ENCODE data around the gene GANC.

DNA sequence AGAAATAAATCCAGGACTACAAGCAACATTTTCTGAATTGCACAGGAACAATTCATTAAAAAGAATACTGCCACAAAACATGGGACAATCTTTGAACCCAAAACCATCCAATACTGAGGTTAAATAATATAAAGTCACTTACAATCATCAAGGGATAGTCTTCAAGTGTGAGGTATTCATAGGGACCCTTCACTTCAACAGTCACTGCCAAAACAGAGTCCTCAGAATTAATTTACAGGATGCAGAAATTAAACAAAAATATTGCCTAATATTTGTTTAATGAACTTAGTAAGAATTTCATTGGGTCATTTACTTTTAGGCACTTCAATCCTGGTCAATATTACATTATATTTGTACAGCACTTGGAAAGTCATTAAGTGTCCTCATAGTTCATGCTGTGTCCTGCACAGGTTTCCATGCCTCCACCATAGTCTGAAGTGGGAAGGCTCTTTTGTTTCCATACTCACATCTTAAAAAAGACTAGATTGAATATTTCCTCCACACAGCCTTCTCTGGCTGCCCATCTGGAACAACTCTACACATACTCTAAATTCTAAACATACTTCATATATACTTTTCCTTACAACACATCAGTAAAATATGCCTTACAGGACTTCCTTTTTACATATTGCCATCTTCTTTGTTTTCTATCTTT lies 33.3 kb upstream of the GANC start:
- no peak for TF ChIP-seq POLR2AphosphoS5 (IDR thresholded peaks at IDR 0.05)
- TF ChIP-seq, protein P1, sequence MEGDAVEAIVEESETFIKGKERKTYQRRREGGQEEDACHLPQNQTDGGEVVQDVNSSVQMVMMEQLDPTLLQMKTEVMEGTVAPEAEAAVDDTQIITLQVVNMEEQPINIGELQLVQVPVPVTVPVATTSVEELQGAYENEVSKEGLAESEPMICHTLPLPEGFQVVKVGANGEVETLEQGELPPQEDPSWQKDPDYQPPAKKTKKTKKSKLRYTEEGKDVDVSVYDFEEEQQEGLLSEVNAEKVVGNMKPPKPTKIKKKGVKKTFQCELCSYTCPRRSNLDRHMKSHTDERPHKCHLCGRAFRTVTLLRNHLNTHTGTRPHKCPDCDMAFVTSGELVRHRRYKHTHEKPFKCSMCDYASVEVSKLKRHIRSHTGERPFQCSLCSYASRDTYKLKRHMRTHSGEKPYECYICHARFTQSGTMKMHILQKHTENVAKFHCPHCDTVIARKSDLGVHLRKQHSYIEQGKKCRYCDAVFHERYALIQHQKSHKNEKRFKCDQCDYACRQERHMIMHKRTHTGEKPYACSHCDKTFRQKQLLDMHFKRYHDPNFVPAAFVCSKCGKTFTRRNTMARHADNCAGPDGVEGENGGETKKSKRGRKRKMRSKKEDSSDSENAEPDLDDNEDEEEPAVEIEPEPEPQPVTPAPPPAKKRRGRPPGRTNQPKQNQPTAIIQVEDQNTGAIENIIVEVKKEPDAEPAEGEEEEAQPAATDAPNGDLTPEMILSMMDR (IDR thresholded peaks at IDR 0.05 in 8 of 11, conservative IDR thresholded peaks at IDR 0.05 in 3 of 11): no peak
